HepG2 (cell line): ENCODE results near the gene ARL10. TPM values are rescaled to one million over a fixed set of nuclear protein-coding genes. Genes with fewer than 3 reads are reported as not detected.

ENCODE experiments used
- ARNT ChIP-seq: fragments of 450-650 bp; IDR thresholded peaks from 2 replicates; pipeline ENCODE4 v1.6.1; 2017
- CHCHD3 ChIP-seq: sonication (generic); formaldehyde crosslinking; IDR thresholded peaks from 2 replicates; pipeline ENCODE4 v1.8.0; 2022; ENCODE audit warnings: mild to moderate bottlenecking, missing genetic modification reagents, moderate library complexity
- FOSL2 ChIP-seq: sonication (generic); formaldehyde crosslinking; IDR thresholded peaks from 2 replicates; pipeline ENCODE4 v1.4.0; 2020; ENCODE audit warnings: missing genetic modification reagents
- HDAC2 ChIP-seq: sonication (generic); formaldehyde crosslinking; IDR thresholded peaks from 2 replicates; pipeline ENCODE4 v1.4.0; 2020; ENCODE audit warnings: missing genetic modification reagents
- JARID2 ChIP-seq: sonication (generic); formaldehyde crosslinking; IDR thresholded peaks from 2 replicates; pipeline ENCODE4 v1.8.1; 2023; ENCODE audit warnings: missing genetic modification reagents, inconsistent platforms; ENCODE audit not compliant: insufficient replicate concordance
- KMT2A ChIP-seq: sonication (generic); formaldehyde crosslinking; IDR thresholded peaks from 2 replicates; pipeline ENCODE4 v1.4.0; 2020; ENCODE audit warnings: missing genetic modification reagents
- MED8 ChIP-seq: sonication (generic); formaldehyde crosslinking; IDR thresholded peaks from 2 replicates; pipeline ENCODE4 v1.8.1; 2023; ENCODE audit warnings: mild to moderate bottlenecking, missing genetic modification reagents; ENCODE audit not compliant: insufficient replicate concordance
- NFKB2 ChIP-seq: sonication (generic); formaldehyde crosslinking; IDR thresholded peaks from 2 replicates; pipeline ENCODE4 v1.4.0; 2020; ENCODE audit warnings: missing genetic modification reagents, borderline replicate concordance
- SMARCE1 ChIP-seq: fragments of 450-650 bp; IDR thresholded peaks from 2 replicates; pipeline ENCODE4 v1.6.1; 2017; ENCODE audit warnings: borderline replicate concordance
- SNRNP70 ChIP-seq: fragments of 200-400 bp; formaldehyde crosslinking; IDR thresholded peaks from 2 replicates; pipeline ENCODE4 v1.6.1; 2017; ENCODE audit warnings: mild to moderate bottlenecking, low read depth, low read length, moderate library complexity
- SP1 ChIP-seq, 2 experiments: fragments of 450-650 bp in 1 of 2; sonication (generic) in 1 of 2; formaldehyde crosslinking in 1 of 2; IDR thresholded peaks; 2 replicates each; pipeline versions ENCODE4 v1.4.0 to v1.6.1; 2016 to 2020; ENCODE audit warnings: missing genetic modification reagents in 1 of 2
- TEAD2 ChIP-seq: sonication (generic); formaldehyde crosslinking; IDR thresholded peaks from 2 replicates; pipeline ENCODE4 v1.9.0; 2021; ENCODE audit warnings: missing genetic modification reagents
- ZBTB10 ChIP-seq: sonication (generic); formaldehyde crosslinking; IDR thresholded peaks from 2 replicates; pipeline ENCODE4 v1.4.0; 2020; ENCODE audit warnings: missing genetic modification reagents, borderline replicate concordance
- ZBTB44 ChIP-seq: sonication (generic); formaldehyde crosslinking; IDR thresholded peaks from 2 replicates; pipeline ENCODE4 v1.4.0; 2020; ENCODE audit warnings: missing genetic modification reagents
- ZMYM3 ChIP-seq: sonication (generic); formaldehyde crosslinking; IDR thresholded peaks from 2 replicates; pipeline ENCODE4 v1.5.1; 2020; ENCODE audit warnings: mild to moderate bottlenecking, missing genetic modification reagents
- ZNF331 ChIP-seq: sonication (generic); formaldehyde crosslinking; IDR thresholded peaks from 2 replicates; pipeline ENCODE4 v1.4.0; 2020; ENCODE audit warnings: missing genetic modification reagents
- ZNF383 ChIP-seq: sonication (generic); formaldehyde crosslinking; IDR thresholded peaks from 2 replicates; pipeline ENCODE4 v1.4.0; 2020; ENCODE audit warnings: missing genetic modification reagents, mild to moderate bottlenecking, borderline replicate concordance
- ZNF549 ChIP-seq: sonication (generic); formaldehyde crosslinking; IDR thresholded peaks from 2 replicates; pipeline ENCODE4 v1.5.0; 2020; ENCODE audit warnings: missing genetic modification reagents
- ZNF569 ChIP-seq: sonication (generic); formaldehyde crosslinking; IDR thresholded peaks from 2 replicates; pipeline ENCODE4 v1.5.0; 2020; ENCODE audit warnings: mild to moderate bottlenecking, missing genetic modification reagents, moderate library complexity, borderline replicate concordance
- ZNF589 ChIP-seq: sonication (generic); formaldehyde crosslinking; conservative IDR thresholded peaks from 2 replicates; pipeline ENCODE4 v1.8.0; 2022; ENCODE audit warnings: mild to moderate bottlenecking, moderate library complexity, missing genetic modification reagents
- ZNF704 ChIP-seq: sonication (generic); formaldehyde crosslinking; IDR thresholded peaks from 2 replicates; pipeline ENCODE4 v1.8.1; 2023; ENCODE audit warnings: mild to moderate bottlenecking, inconsistent platforms, moderate library complexity, missing genetic modification reagents, borderline replicate concordance
- ZNF773 ChIP-seq: sonication (generic); formaldehyde crosslinking; IDR thresholded peaks from 2 replicates; pipeline ENCODE4 v1.4.0; 2020; ENCODE audit warnings: missing genetic modification reagents, borderline replicate concordance
- polyA plus RNA-seq, 8 experiments: library from polyadenylated mRNA; depleted of rRNA in 3 of 8; stranded (reverse) in 7 of 8; unstranded in 1 of 8; fragments of >200 nt; fragmentation: Illumina TruSeq in 4 of 8; extraction: Trizol in 4 of 8; gene quantifications; 2 replicates each; pipeline versions ENCODE4 v1.2.1 to v1.2.3, GENCODE V29; 2011 to 2016; ENCODE audit warnings: low read depth in 4 of 8, missing spikeins in 1 of 8, mixed read lengths in 1 of 8; ENCODE audit not compliant: insufficient read depth in 1 of 8
- total RNA-seq, 5 experiments: library from RNA; depleted of rRNA; stranded (reverse); fragments of >200 nt; fragmentation: Illumina TruSeq; extraction: Trizol; gene quantifications; 2 replicates each; pipeline ENCODE4 v1.2.3, GENCODE V29; 2016; ENCODE audit warnings: low read depth in 1 of 5
- TF ChIP-seq, protein P1 (sequence below): sonication (generic); formaldehyde crosslinking; conservative IDR thresholded peaks from 2 replicates; pipeline ENCODE4 v1.8.1; 2023; ENCODE audit warnings: missing genetic modification reagents

ARL10 gene
- total and polyA plus RNA-seq, 2 of the 13 experiments (the other 11 are each of a cell fraction or from before 2014, with no cell fraction given) = 0.18 to 0.50 TPM

- TF ChIP-seq ZMYM3 (CRISPR knock-in tag) (peak; percentile 70), ZNF331 (CRISPR knock-in tag) (peak; percentile 88), TEAD2 (CRISPR knock-in tag) (no peak), SNRNP70 (no peak), ZBTB44 (no peak), SMARCE1 (no peak), KMT2A (CRISPR knock-in tag) (peak; percentile 69; the same call in 1 of the 2 replicates), HDAC2 (CRISPR knock-in tag) (peak; percentile 73), ARNT (no peak), ZBTB10 (CRISPR knock-in tag) (no peak), FOSL2 (CRISPR knock-in tag) (peak; percentile 58; the same call in 1 of the 2 replicates), ZNF773 (CRISPR knock-in tag) (no peak), ZNF704 (CRISPR knock-in tag) (no peak), NFKB2 (CRISPR knock-in tag) (no peak; the same call in 1 of the 2 replicates), ZNF569 (CRISPR knock-in tag) (no peak), CHCHD3 (CRISPR knock-in tag) (no peak), ZNF589 (CRISPR knock-in tag) (no peak), MED8 (CRISPR knock-in tag) (no peak), JARID2 (no peak), ZNF383 (no peak), SP1 (IDR thresholded peaks at IDR 0.05) (no peak), SP1 (CRISPR knock-in tag; IDR thresholded peaks at IDR 0.05) (peak; percentile 85), ZNF549 (CRISPR knock-in tag) (no peak)
- TF ChIP-seq, protein P1, sequence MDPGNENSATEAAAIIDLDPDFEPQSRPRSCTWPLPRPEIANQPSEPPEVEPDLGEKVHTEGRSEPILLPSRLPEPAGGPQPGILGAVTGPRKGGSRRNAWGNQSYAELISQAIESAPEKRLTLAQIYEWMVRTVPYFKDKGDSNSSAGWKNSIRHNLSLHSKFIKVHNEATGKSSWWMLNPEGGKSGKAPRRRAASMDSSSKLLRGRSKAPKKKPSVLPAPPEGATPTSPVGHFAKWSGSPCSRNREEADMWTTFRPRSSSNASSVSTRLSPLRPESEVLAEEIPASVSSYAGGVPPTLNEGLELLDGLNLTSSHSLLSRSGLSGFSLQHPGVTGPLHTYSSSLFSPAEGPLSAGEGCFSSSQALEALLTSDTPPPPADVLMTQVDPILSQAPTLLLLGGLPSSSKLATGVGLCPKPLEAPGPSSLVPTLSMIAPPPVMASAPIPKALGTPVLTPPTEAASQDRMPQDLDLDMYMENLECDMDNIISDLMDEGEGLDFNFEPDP (CRISPR knock-in tag) = no peak
Observed at GRCh38 chr5:176415952-176416924, 51.0 kb downstream of the ARL10 start, which contains the start of gene CLTB (continued).
